ENCODE results near the gene TADA2A.

- TF ChIP-seq CTCF (optimal IDR thresholded peaks at IDR 0.05 in 1 of 3, IDR thresholded peaks at IDR 0.05 in 1 of 3, conservative IDR thresholded peaks at IDR 0.05 in 1 of 3; ENCODE audit: extremely low read depth in 1 of 3, insufficient read depth in 2 of 3, low read length in 3 of 3) (no peak), EZH2 (IDR thresholded peaks at IDR 0.05; ENCODE audit: low read length) (no peak)
These were observed 46.1 kb upstream of the TADA2A start for GRCh38 chr17:37360632-37361031.

Measured in keratinocyte (primary cell).